SK-N-SH treated with all-trans-retinoic acid at 6 μM for 48 hours (cell line): ENCODE results near the gene GNA15.

ENCODE experiments used
- ATAC-seq: fragments of 200-7000 bp; cut with Tn5 transposase; 3 replicates; pipeline ENCODE4 v1.9.1; 2020; ENCODE audit warnings: mild to moderate bottlenecking, moderate library complexity
- ARNTL ChIP-seq: fragments of 450-650 bp; formaldehyde crosslinking; IDR thresholded peaks from 2 replicates; pipeline ENCODE4 v1.5.0; 2020; ENCODE audit warnings: low read depth, mild to moderate bottlenecking, moderate library complexity, borderline replicate concordance
- BACH2 ChIP-seq: fragments of 250-450 bp; sonication (Bioruptor Pico); IDR thresholded peaks from 2 replicates; pipeline ENCODE4 v1.9.0; 2021; ENCODE audit warnings: mild to moderate bottlenecking, borderline replicate concordance
- CSDC2 ChIP-seq: fragments of 250-450 bp; sonication (Bioruptor Pico); IDR thresholded peaks from 2 replicates; pipeline ENCODE4 v1.5.0; 2020; ENCODE audit warnings: mild to moderate bottlenecking, moderate library complexity
- GLIS3 ChIP-seq: fragments of 250-450 bp; sonication (Bioruptor Pico); IDR thresholded peaks from 2 replicates; pipeline ENCODE4 v1.5.0; 2020; ENCODE audit warnings: mild to moderate bottlenecking, moderate library complexity
- ISL1 ChIP-seq: fragments of 250-450 bp; sonication (Bioruptor Pico); IDR thresholded peaks from 2 replicates; pipeline ENCODE4 v2.1.2; 2022; ENCODE audit warnings: mild to moderate bottlenecking, moderate library complexity
- OSR1 ChIP-seq: fragments of 250-450 bp; sonication (Bioruptor Pico); IDR thresholded peaks from 2 replicates; pipeline ENCODE4 v1.8.0; 2022; ENCODE audit warnings: moderate library complexity, mild to moderate bottlenecking, inconsistent platforms
- PATZ1 ChIP-seq: fragments of 250-450 bp; sonication (Bioruptor Pico); IDR thresholded peaks from 2 replicates; pipeline ENCODE4 v1.8.0; 2020; ENCODE audit warnings: mild to moderate bottlenecking, moderate library complexity, borderline replicate concordance
- POU6F1 ChIP-seq: fragments of 250-450 bp; sonication (Bioruptor Pico); IDR thresholded peaks from 2 replicates; pipeline ENCODE4 v1.8.0; 2021; ENCODE audit warnings: low read depth, mild to moderate bottlenecking, moderate library complexity, borderline replicate concordance
- PPARA ChIP-seq: fragments of 250-450 bp; sonication (Bioruptor Pico); IDR thresholded peaks from 2 replicates; pipeline ENCODE4 v1.5.0; 2020; ENCODE audit warnings: mild to moderate bottlenecking, borderline replicate concordance
- RARB ChIP-seq: fragments of 250-450 bp; sonication (Bioruptor Pico); IDR thresholded peaks from 2 replicates; pipeline ENCODE4 v1.8.0; 2021; ENCODE audit warnings: mild to moderate bottlenecking, moderate library complexity
- SNAI2 ChIP-seq: fragments of 250-450 bp; sonication (Bioruptor Pico); IDR thresholded peaks from 2 replicates; pipeline ENCODE4 v1.5.0; 2020; ENCODE audit warnings: mild to moderate bottlenecking, moderate library complexity
- TCF4 ChIP-seq: fragments of 250-450 bp; sonication (Bioruptor Pico); IDR thresholded peaks from 2 replicates; pipeline ENCODE4 v1.8.0; 2021; ENCODE audit warnings: mild to moderate bottlenecking, moderate library complexity, borderline replicate concordance
- TOX ChIP-seq: fragments of 250-450 bp; sonication (Bioruptor Pico); IDR thresholded peaks from 2 replicates; pipeline ENCODE4 v1.8.0; 2021; ENCODE audit warnings: mild to moderate bottlenecking, moderate library complexity, borderline replicate concordance
- ZC3H10 ChIP-seq: fragments of 250-450 bp; sonication (Bioruptor Pico); IDR thresholded peaks from 2 replicates; pipeline ENCODE4 v1.5.1; 2021; ENCODE audit warnings: mild to moderate bottlenecking, moderate library complexity
- ZFP3 ChIP-seq: fragments of 250-450 bp; sonication (Bioruptor Pico); IDR thresholded peaks from 2 replicates; pipeline ENCODE4 v1.5.0; 2020; ENCODE audit warnings: mild to moderate bottlenecking, moderate library complexity
- ZFP30 ChIP-seq: fragments of 450-650 bp; formaldehyde crosslinking; IDR thresholded peaks from 2 replicates; pipeline ENCODE4 v1.5.0; 2022; ENCODE audit warnings: mild to moderate bottlenecking, moderate library complexity
- ZNF565 ChIP-seq: fragments of 450-650 bp; formaldehyde crosslinking; conservative IDR thresholded peaks from 2 replicates; pipeline ENCODE4 v1.5.0; 2020; ENCODE audit warnings: low read depth, mild to moderate bottlenecking, moderate library complexity
- ZNF70 ChIP-seq: fragments of 450-650 bp; formaldehyde crosslinking; IDR thresholded peaks from 2 replicates; pipeline ENCODE4 v1.5.0; 2020; ENCODE audit warnings: mild to moderate bottlenecking, moderate library complexity
- TF ChIP-seq, protein P1 (sequence below): fragments of 250-450 bp; sonication (Bioruptor Pico); IDR thresholded peaks from 2 replicates; pipeline ENCODE4 v1.5.0; 2020; ENCODE audit warnings: mild to moderate bottlenecking, moderate library complexity
- TF ChIP-seq, protein P2 (sequence below): fragments of 250-450 bp; sonication (Bioruptor Pico); IDR thresholded peaks from 2 replicates; pipeline ENCODE4 v1.5.1; 2020; ENCODE audit warnings: low read depth, mild to moderate bottlenecking, moderate library complexity
- TF ChIP-seq, protein P3 (sequence below): fragments of 250-450 bp; sonication (Bioruptor Pico); IDR thresholded peaks from 2 replicates; pipeline ENCODE4 v1.5.1; 2021; ENCODE audit warnings: mild to moderate bottlenecking, moderate library complexity

Gene GNA15

DNA sequence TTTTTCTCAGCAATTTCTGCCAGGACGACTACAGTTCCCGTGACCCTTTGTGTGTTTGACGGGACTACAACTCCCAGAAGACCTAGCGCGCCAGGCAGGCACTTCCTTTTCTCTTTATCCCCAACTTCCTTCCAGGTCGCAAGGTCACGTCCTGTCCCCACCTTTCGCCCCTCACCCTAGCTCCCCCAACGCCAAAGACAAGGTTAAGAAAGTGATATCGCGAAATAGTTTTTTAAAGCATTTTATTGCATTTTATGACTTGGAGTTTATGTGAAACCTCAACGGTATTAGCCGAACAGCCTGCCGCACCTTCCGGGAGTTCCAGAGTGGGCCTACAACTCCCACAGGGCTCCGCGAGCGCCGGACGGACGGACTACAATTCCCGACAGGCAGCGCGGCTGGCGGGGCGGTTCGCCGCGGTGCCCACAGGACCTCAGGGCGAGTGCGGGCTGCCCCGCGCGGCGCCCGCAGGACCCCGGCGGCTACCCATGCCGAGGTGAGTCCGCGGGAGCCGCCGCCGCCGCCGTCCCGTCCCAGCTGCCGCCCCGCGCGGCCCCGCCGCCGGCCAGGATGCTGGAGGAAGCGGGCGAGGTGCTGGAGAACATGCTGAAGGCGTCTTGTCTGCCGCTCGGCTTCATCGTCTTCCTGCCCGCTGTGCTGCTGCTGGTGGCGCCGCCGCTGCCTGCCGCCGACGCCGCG is 49.8 kb downstream of the GNA15 start, which contains the start of gene NCLN:
TSS of gene NCLN (plus strand) at position 470 of the 699 bp plus-strand sequence. CDS start at position 571, 101 bp downstream.
- peak; percentile 93 for ATAC-seq
- no peak for TF ChIP-seq ZFP3 (CRISPR knock-in tag)
- TF ChIP-seq ZNF565 (CRISPR knock-in tag): no peak
- TF ChIP-seq, protein P1, sequence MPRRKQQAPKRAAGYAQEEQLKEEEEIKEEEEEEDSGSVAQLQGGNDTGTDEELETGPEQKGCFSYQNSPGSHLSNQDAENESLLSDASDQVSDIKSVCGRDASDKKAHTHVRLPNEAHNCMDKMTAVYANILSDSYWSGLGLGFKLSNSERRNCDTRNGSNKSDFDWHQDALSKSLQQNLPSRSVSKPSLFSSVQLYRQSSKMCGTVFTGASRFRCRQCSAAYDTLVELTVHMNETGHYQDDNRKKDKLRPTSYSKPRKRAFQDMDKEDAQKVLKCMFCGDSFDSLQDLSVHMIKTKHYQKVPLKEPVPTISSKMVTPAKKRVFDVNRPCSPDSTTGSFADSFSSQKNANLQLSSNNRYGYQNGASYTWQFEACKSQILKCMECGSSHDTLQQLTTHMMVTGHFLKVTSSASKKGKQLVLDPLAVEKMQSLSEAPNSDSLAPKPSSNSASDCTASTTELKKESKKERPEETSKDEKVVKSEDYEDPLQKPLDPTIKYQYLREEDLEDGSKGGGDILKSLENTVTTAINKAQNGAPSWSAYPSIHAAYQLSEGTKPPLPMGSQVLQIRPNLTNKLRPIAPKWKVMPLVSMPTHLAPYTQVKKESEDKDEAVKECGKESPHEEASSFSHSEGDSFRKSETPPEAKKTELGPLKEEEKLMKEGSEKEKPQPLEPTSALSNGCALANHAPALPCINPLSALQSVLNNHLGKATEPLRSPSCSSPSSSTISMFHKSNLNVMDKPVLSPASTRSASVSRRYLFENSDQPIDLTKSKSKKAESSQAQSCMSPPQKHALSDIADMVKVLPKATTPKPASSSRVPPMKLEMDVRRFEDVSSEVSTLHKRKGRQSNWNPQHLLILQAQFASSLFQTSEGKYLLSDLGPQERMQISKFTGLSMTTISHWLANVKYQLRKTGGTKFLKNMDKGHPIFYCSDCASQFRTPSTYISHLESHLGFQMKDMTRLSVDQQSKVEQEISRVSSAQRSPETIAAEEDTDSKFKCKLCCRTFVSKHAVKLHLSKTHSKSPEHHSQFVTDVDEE (CRISPR knock-in tag): no peak
- TF ChIP-seq SNAI2: 0 out of 2 replicates have a peak, but pooled peaks have one; percentile 15
- TF ChIP-seq BACH2: no peak
- no peak for TF ChIP-seq OSR1
- TF ChIP-seq ZNF70 (CRISPR knock-in tag): no peak
- TF ChIP-seq, all 23 proteins: peak for 1

DNA sequence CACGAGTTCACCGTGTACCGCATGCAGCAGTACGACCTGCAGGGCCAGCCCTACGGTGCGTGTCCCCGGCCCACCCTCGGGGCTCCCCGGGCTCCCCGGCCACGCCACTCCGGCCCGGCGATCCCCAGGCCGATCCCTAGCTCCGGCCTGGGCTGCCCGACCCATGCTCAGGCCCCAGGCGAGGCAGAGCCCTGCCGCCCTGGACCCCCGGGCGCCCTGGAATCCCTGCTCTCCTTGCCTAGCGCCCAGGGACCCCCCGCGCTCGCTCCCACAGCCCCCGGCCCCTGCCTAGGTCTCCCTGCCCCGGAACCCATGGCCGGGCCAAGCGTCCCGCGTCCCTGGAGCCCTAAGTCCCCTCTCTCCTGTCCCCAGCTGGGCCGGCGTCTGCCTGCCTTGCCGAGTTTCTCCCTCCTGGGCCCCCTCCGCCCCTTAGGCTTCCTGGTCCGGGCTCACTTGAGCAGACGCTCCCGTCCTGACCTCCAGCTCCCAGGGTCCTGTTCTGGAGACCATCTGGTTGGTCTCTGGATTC is 50.4 kb downstream of the GNA15 start:
- TF ChIP-seq, protein P2, sequence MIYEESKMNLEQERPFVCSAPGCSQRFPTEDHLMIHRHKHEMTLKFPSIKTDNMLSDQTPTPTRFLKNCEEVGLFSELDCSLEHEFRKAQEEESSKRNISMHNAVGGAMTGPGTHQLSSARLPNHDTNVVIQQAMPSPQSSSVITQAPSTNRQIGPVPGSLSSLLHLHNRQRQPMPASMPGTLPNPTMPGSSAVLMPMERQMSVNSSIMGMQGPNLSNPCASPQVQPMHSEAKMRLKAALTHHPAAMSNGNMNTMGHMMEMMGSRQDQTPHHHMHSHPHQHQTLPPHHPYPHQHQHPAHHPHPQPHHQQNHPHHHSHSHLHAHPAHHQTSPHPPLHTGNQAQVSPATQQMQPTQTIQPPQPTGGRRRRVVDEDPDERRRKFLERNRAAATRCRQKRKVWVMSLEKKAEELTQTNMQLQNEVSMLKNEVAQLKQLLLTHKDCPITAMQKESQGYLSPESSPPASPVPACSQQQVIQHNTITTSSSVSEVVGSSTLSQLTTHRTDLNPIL (CRISPR knock-in tag): no peak
- TF ChIP-seq, protein P3, sequence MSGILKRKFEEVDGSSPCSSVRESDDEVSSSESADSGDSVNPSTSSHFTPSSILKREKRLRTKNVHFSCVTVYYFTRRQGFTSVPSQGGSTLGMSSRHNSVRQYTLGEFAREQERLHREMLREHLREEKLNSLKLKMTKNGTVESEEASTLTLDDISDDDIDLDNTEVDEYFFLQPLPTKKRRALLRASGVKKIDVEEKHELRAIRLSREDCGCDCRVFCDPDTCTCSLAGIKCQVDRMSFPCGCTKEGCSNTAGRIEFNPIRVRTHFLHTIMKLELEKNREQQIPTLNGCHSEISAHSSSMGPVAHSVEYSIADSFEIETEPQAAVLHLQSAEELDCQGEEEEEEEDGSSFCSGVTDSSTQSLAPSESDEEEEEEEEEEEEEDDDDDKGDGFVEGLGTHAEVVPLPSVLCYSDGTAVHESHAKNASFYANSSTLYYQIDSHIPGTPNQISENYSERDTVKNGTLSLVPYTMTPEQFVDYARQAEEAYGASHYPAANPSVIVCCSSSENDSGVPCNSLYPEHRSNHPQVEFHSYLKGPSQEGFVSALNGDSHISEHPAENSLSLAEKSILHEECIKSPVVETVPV (CRISPR knock-in tag): no peak
- TF ChIP-seq ZC3H10 (CRISPR knock-in tag) (no peak), GLIS3 (CRISPR knock-in tag) (no peak)
- ATAC-seq: peak; percentile 34

- TF ChIP-seq ARNTL (CRISPR knock-in tag) (no peak), PATZ1 (CRISPR knock-in tag) (no peak), GLIS3 (CRISPR knock-in tag) (no peak), ISL1 (CRISPR knock-in tag) (no peak), ZNF565 (CRISPR knock-in tag) (no peak), POU6F1 (CRISPR knock-in tag) (no peak), ZFP30 (no peak), SNAI2 (no peak), ZC3H10 (CRISPR knock-in tag) (no peak), ZFP3 (CRISPR knock-in tag) (no peak), RARB (CRISPR knock-in tag) (no peak), CSDC2 (no peak), TCF4 (CRISPR knock-in tag) (no peak), ZNF70 (CRISPR knock-in tag) (no peak), TOX (CRISPR knock-in tag) (no peak), PPARA (CRISPR knock-in tag) (no peak), OSR1 (no peak)
- TF ChIP-seq, protein P1 (CRISPR knock-in tag): no peak
- TF ChIP-seq, all 23 proteins: peak for 0
- ATAC-seq: no peak
Measured at GRCh38 chr19:3186891-3187661, 51.2 kb downstream of the GNA15 start.
